Smooth muscle cell of the brain vasculature (primary cell): Measurements from ENCODE around the gene CHMP4A.
"Not testable (repeated sequence)": the region's sequence is repeated elsewhere in the genome, so short reads cannot be mapped to it uniquely, and the experiment has no call there.

ENCODE experiments used
- DNase-seq: peaks from one replicate; pipeline ENCODE4 v3.0.0-alpha.2; 2012; ENCODE audit warnings: low read depth, low spot score

The CHMP4A gene

DNA sequence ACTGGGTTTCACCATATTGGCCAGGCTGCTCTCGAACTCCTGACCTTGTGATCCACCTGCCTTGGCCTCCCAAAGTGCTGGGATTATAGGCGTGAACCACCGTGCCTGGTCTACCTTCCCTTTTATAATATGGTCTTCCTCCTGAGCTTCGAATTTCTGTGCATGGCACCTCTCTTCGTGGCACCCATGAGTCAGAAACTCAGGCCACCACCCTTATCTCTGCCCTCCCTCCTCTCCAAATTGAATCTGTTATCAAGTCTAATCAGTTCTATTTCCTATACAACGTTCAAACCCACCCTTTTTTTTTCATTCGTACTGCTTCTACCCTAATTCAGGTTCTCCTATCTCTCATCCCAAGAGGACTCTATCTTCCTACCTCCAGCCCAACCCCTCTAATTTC is 34.1 kb upstream of the CHMP4A start:
- DNase-seq: no peak

DNA sequence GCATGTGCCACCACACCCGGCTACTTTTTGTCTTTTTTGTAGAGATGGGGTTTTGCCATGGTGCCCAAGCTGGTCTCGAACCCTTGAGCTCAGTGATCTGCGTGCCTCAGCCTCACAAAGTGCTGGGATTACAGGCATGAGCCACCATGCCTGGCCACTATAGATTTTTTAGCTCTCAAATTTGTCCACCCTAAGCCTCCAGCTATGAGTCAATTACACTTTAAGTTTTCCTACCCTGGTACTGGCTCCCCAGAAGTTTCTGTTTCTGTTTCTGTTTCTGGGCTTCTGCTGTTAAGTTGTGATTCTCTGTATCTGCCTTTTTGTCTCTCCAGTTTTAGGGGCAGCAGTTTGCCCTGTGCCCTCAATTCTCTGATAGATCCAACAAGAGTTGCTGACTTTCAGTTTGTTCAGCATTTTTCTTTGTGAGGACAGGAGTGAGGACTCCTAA is 33.5 kb upstream of the CHMP4A start:
- no peak for DNase-seq

- DNase-seq: not testable (repeated sequence)
These were observed 32.1 kb upstream of the CHMP4A start for GRCh38 chr14:24245350-24245749.

DNA sequence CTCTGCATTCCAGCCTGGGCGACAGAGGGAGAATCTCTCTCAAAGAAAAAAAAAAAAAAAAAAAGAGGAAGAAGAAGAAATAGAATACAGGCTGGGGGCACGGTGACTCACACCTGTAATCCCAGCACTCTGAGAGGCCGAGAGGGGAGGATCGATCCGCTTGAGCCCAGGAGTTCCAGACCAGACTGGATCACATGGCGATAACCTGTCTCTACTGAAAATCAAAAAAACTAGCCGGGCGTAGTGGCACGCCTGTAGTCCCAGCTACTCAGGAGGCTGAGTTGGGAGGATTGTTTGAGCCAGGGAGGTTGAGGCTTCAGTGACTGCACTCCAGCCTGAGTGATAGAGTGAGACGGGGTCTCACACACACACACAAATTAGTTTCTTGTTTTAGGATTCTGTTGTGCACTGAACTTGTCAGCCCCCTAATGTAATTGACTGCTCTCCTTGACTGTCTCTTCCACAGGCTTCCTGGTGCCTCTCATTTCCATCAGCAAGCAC is 30.1 kb upstream of the CHMP4A start:
- no peak for DNase-seq

GRCh38 chr14:24241829-24242443 is 28.6 kb upstream of the CHMP4A start:
- no peak for DNase-seq

DNA sequence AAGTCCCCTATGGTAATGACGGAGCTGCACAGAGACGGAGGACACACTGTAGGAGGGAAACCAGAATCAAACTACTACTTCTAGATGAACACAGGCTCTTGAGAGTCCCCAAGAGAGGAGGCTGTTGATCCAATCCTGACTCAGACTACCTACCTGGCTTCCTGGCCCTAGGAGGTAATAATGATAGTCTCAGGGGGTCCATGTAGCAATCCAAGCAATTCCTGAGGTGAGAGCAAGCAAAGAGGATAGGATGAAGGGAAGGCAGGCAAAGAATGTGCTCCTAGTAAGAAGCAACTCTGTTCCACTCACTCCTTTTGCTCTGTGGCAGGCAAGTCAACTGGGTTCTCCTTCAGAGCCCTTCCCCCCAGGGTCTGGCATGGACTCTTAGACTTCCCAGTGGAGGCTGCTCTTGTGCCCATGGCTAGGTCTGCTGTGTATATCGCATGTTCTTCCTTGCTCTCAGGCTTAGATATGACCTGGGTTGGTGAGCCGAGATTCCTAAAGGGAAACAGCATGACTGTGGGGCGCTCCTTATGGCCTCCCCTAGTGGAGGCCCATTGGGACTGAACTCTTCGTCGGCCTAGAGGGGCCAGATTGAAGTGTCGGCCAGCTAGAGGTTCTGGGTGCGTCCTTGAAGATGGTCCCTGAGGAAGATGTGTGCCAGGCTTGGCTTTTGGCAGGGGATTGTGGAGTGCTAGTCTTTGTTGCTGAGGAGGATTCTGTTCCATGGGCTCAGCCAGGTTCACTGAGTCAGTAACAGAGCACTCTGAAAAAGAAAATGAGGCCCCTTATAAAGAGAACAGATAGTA is 27.0 kb upstream of the CHMP4A start:
- DNase-seq: no peak

GRCh38 chr14:24238527-24239037 is 25.3 kb upstream of the CHMP4A start:
- DNase-seq: no peak

DNA sequence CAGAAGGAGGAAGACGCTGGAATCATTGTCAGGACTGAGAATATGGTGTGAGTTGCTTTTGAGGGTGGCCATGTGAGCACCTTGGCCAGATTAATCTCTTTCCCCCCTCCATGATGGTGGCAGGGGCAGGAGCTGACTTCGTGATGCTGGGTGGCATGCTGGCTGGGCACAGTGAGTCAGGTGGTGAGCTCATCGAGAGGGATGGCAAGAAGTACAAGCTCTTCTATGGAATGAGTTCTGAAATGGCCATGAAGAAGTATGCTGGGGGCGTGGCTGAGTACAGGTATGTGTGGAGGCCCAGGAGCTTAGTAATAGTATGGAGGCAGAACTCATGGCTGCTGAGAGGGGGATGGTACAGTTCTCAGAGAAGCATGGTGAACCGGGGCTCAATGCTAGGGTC is 24.8 kb upstream of the CHMP4A start:
- DNase-seq: no peak

GRCh38 chr14:24237463-24237955 is 24.2 kb upstream of the CHMP4A start:
- DNase-seq: no peak

GRCh38 chr14:24236689-24237462 is 23.6 kb upstream of the CHMP4A start:
- DNase-seq: no peak

GRCh38 chr14:24235804-24236688 is 22.8 kb upstream of the CHMP4A start:
- DNase-seq: no peak

DNA sequence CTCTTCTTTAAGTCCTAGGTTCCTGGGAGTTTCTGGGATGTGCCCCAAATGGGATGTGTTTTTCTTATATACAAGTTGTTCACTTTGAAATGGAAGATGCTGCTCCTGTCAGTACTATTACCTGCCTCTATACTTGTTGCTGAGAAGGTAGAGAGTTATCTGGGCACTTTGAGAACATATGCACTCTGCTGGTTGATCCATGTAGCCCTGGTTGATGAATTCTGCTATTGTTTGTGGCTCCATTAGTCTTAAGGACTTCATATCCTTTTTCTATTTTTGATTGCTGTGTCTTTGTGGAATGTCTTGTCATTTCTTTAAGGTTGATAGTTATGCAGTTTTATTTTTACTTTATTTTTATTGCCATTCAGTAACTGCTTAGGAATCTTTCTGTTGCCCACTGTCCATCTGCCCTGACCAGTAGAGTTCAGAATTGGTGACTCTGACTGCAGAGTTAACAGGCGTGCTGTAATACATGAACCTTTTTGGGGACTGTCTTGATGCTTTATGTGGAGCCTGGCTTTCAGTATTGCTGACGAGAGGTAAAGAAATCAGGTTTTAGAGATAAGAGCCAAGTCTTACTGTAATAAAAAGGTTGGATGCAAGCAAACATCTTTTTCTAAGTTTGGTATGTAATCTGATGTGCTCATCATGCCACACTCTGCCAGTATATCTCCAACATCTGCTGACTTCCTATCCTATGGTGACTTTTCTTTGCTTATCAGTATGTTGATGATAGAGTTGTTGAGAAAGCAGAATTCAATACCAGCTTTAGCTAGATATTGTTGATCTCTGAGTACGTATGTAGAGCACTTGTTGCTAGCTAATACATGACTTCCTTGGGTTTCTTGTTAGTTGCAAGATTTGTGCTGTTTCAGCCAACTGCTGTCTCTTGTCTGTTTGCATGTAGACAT is 21.1 kb upstream of the CHMP4A start:
- no peak for DNase-seq

DNA sequence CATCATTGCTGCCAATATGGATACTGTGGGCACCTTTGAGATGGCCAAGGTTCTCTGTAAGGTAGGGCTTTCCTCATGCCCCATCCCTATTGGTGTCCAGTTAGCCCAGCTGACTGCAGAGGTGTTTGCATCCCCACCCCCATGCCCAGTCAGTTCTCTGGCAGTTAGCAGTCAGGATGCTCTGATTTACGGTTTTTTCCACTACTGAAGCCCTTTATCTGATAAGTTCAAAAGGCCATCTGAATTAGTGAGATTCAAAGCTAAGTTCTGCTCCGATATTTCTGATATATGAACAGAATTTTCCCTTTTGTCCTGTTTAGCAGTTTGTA is 20.2 kb upstream of the CHMP4A start:
- no peak for DNase-seq

GRCh38 chr14:24232645-24233537 is 19.6 kb upstream of the CHMP4A start, which contains the start of gene GMPR2:
TSS of gene GMPR2 (plus strand) at chr14:24232929. CDS start at chr14:24233254, 325 bp downstream.
- no peak for DNase-seq

DNA sequence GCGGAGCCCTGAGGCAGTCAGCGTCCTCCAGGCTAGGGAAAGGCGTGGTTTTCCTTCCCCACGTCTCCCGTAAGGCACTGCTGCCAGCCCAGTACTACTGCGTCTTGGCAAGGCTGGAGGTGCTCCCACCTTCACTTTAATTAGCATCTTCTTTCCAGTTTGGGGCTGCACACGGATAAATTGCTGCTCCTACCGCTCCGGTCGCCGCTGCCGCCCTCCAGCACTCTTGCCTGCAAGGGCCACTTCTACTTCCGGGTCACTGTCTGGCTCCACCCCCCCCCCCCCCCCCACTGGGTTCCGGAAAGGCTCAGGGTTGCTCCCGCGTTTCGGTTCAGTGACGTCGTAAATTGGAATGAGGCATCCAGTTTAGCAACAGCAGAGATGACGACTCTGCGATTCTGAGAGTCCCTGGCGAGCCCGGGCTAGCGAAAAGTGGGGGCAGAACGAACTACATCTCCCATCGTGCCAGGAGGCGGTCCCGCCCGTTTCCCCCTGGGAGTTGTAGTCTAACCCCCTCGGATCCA is 18.9 kb upstream of the CHMP4A start, which contains the start of gene NEDD8:
Gene NEDD8 (minus strand): TSS at position 247 of the 524 bp plus-strand sequence. CDS start 100 bp downstream, at position 147.
- DNase-seq: peak; percentile 85

- no peak for DNase-seq
These were observed 18.2 kb upstream of the CHMP4A start for GRCh38 chr14:24231263-24232120.

- no peak for DNase-seq
These were observed 15.6 kb upstream of the CHMP4A start for GRCh38 chr14:24228902-24229301.
